Medulla oblongata (tissue), 1 donor: Measurements from ENCODE around the gene ADD3.

Source experiments
- DNase-seq: peaks from one replicate; pipeline ENCODE4 v3.0.0-alpha.2; 2015; ENCODE audit errors: extremely low spot score

ADD3 gene

GRCh38 chr10:110003524-110003885 lies 4.3 kb upstream of the ADD3 start:
- DNase-seq: peak; percentile 43

- peak; percentile 71 for DNase-seq
Measured at GRCh38 chr10:110005719-110006118, 2.1 kb upstream of the ADD3 start.

- peak; percentile 61 for DNase-seq
Measured at GRCh38 chr10:110006358-110007160, 1.2 kb upstream of the ADD3 start.

GRCh38 chr10:110007161-110007700 lies 553 bp upstream of the ADD3 start:
- peak; percentile 62 for DNase-seq

DNA sequence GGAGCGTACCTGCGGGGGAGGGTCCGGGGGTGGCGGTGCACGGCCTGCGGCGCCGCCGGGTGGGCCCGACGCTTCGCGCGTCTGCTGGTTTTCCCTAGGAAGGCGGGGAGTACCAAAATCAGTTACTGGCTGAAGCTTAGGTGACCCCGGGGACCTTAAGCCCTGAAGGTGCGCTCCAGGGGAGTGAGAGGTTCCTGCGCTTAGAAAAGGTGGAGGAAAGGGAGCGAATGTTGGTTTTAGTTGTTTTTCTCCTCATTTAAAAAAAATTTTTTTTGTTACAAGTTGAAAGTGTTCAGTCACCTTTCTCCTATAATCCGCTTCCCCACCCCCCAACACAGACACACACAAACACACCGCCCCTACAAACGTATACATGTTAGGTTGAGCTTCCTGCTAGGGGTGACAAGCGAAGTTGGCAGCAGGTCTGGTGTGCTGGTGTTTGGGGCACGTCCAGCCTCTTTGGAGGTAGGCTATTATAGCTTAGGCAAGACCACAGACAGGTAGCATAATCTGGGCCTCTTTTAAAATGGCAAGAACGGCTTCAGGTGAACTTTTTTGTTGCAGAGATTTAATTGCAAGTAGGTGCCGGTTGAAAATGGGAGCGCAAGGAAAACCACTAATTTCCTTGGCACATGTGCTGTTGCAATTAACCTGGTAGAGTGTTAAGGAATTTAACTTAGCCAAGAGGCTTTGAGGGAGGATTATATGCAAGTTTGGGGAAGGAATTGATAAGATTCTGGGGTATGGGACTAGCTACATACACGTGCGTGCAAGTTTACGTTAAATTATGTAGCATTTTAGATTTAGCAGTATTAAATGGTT lies 945 bp downstream of the ADD3 start:
- DNase-seq: no peak

- DNase-seq: no peak
Measured at GRCh38 chr10:110009736-110010475, 2.1 kb downstream of the ADD3 start.

DNA sequence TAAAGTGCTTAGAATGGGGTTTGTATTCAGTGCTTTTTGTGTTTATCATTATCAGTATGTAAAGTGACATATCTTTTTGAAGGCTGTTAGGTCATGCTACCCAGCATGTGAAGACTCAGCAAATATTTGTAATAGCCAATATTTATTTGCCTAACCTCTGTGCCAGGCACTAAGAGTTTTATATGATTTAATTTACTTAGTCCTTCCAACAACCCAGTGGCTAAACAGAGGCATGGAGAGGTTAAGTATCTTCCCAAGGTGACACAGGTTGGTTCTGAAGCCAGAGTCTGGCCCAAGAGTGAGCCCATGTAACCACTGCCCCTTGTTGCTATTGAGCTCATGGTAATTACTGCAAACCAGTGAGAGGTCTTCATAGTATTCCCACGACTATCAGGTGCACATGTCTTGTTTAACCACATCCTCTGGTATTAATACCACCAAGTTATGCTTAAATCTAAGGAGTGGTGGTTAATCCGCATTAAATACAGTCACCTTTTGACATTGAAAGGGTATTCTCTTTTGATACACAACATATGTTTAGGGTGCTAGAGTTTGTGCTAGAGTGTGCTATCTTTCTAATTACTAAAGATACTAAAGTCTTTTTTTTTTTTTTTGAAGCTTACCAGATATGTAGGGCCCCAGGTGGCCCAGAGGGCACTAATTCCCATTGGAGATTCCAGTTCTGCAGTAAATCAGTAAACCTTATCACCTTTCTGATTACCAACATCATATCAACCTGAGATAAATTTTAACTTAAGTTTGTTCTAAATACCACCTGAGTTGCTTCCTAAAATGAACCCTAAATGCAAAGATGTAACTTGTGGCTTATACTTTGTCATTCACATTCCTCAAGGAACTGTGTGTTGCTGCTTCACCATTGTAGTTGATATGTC lies 2.9 kb downstream of the ADD3 start:
- DNase-seq: no peak

DNA sequence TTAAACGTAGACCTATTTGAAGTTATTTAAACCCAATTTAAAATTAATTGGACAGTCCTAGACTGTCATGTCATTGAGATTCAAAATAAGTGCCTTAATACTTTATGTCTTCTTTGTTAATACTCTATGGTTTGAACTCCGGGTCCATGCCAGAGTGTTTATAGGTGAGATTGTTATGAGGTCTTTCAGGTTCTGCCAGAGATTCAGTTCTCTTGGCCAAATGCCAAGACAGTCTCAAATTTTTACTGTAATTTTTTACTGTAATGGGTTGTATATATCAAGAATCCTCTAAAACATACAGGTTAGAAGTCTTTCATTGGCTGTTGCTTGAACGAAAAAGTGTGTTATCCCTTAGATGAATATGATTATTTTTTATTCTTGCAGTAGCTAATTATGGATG lies 3.9 kb downstream of the ADD3 start:
- no peak for DNase-seq

DNA sequence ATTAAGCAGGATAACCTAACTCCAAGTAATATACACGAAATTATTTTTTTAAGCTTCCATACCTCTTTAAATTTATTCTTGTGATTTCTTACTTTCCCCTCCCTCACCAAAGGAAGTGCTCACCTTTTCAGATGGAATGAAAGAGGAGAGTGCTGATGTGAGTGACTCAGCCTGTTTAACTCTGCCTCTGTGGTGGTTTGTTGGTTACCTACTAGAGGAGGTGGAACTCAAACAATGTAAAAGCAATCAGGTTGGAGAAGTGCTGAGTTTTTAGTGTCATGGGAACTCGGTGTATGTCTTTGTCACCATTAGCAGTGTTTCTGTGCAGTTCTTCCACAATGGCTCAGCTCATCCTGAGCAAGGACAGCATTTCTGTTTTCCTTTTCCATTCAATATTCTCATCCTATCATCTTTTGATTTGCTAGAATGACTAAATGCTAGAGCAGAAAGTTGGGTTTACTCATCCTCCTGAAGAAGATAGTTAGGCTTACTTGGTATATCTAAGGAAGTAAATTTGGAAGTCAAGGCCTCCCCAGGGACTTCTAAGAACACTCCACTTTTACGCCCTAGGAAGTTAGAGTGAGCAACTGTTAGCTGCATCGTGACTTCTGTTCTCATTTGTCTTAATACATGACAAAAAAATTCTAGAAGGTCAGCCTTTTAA lies 6.0 kb downstream of the ADD3 start:
- DNase-seq: no peak

- peak; percentile 53 for DNase-seq
Measured at GRCh38 chr10:110016039-110016438, 8.3 kb downstream of the ADD3 start.

- no peak for DNase-seq
Measured at GRCh38 chr10:110017052-110017451, 9.3 kb downstream of the ADD3 start.

DNA sequence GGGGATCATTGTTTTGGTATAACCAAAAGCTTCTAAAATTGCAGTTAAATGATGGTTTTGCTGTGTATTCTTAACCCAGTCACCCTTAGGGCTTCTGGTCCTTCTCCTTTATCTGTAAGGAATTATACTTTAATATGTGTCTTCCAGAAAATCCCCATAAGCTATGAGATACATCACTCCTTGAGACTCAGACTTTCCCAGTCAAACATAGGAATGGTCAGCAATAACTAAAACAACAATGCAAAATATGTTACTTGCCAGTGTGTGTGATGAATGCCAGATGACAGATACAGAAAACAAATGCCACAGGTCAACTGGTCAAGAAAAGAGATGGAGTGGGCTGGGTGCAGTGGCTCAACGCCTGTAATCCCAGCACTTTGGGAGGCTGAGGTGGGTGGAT lies 10.1 kb downstream of the ADD3 start:
- no peak for DNase-seq

DNA sequence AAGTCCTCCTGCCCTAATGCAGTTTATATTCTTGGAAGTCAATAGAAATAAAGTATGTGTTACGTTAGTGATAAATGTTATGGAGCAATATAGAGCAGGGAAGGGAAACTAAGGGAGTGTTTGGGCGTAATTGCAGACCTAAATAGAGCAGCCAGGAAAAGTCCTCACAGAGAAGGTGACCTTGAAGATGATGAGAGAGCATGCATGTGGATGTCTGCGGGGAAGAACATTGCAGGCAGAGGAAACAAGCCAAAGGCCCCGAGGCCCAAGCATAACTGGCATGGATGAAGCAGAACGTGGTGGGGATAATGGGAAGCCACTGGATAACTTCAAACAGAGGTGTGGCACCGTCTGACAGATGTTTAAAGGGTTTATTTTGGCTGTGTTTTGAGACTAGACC lies 12.5 kb downstream of the ADD3 start:
- DNase-seq: no peak

- DNase-seq: no peak
Measured at GRCh38 chr10:110022716-110023504, 15.1 kb downstream of the ADD3 start.

DNA sequence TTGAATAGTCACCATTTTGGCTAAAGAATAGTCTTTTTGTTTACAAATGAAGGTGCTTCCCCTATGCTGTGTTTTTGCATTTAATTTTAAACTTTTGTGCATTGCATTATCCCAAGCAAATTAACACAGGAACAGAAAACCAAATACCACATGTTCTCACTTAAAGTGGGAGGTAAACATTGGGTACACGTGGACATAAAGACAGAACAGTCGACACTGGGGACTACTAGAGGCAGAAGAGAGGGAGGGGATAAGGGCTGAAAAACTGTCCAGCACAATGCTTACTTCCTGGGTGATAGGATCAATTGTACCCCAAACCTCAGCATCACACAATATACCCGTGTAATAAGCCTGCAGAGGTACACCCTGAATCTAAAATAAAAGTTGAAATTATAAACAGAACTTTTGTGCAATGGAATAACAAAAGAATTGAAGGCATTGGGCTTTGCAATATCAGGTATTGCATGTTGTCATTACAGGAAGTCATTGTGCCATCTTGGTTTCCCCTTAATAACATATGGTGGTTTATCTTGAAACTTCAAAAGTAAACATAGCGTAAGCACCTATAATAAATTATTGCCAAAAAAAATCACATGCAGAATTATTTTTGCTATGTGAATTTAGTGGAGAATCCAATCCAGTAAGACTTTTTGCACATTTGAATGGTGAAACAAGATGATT lies 16.1 kb downstream of the ADD3 start:
- no peak for DNase-seq

DNA sequence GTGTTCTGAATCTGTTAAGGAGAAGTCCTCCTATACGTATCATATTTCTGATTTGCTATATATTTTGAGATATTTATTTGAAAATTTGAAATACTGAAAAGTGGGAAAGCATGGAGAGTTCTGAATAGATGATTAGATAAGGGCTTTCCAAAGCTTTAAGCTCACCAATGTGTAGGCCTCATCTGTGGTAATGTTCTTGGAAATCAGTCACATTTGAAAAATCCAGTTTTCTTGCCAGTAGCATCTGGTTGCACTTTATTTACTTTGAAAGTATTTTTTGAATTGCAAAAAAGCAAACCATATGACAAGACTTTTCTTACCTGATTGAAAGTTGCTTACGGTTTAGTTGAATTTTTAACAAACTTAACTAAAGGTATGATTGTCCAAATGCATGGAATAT lies 21.7 kb downstream of the ADD3 start:
- DNase-seq: no peak

- peak; percentile 74 for DNase-seq
Measured at GRCh38 chr10:110032801-110033700, 25.3 kb downstream of the ADD3 start.

DNA sequence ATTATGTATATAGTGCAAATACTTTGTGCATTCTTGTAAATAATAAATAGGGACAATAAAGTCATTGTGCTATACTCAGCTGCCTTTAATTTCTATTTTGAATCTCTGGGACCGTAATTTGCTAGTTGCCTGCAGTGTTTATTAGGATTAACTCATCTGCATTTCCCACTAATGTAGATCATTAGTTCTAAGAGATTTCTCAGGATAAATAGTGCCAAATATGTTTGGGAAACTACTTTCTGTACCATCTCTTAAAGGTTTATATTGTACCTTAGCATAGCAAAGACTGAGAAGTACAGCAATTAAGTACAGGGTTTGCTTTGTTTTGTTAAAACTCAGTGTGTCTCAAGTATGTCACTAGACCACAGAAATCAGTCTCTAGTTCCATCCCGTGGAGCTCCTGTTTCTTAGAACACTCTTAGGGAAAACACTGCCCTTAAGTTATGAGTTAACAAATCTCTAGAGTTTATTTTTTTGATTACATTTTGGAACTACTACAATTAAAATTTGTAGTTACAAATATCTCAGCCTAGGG lies 26.0 kb downstream of the ADD3 start:
- DNase-seq: no peak
